H1 (cell line): ENCODE results near the gene RFT1. TPM values are rescaled to one million over a fixed set of nuclear protein-coding genes. Genes with fewer than 3 reads are reported as not detected.

Experiments
- ASH2L ChIP-seq: fragments of 200-600, 300-600 bp; sonication (generic); IDR thresholded peaks from one replicate; pipeline ENCODE4 v1.7.1; 2017; ENCODE audit warnings: low read length
- PHF8 ChIP-seq: fragments of 200-600 bp; sonication (generic); conservative IDR thresholded peaks from 2 replicates; pipeline ENCODE4 v1.7.1; 2012; ENCODE audit warnings: low read depth, mild to moderate bottlenecking, inconsistent platforms, low read length, moderate library complexity
- SIN3A ChIP-seq, 2 experiments: IDR thresholded peaks in 1 of 2; conservative IDR thresholded peaks in 1 of 2; 2 replicates each; pipeline ENCODE4 v1.6.1; 2011 to 2012; ENCODE audit warnings: low read length in 2 of 2, improper control_type of control experiment in 1 of 2, low read depth in 1 of 2, mild to moderate bottlenecking in 1 of 2
- polyA plus RNA-seq, 7 experiments: library from polyadenylated mRNA; depleted of rRNA in 3 of 7; stranded (reverse) in 5 of 7; unstranded in 2 of 7; fragments of >200 nt in 5 of 7; fragments of 200-250 nt in 2 of 7; gene quantifications; 1 replicate in 5 of 7; 2 replicates in 1 of 7; 4 replicates in 1 of 7; pipeline versions ENCODE4 v1.2.1 to v1.2.3, GENCODE V29; 2011 to 2013; ENCODE audit warnings: missing spikeins in 2 of 7, mixed read lengths in 2 of 7
- total RNA-seq: library from RNA; stranded (reverse); fragmentation: NEBNext Ultra II Directional; extraction: Animal tissue kit (Norgen Biotek cat#: 25700); gene quantifications from 2 replicates; pipeline ENCODE4 v1.2.1, GENCODE V29; 2021

The RFT1 gene
- total and polyA plus RNA-seq, 2 of the 8 experiments (the other 6 are each of a cell fraction or from before 2014, with no cell fraction given): 27.7 to 42.4 TPM

- TF ChIP-seq SIN3A (conservative IDR thresholded peaks at IDR 0.05 in 1 of 2, IDR thresholded peaks at IDR 0.05 in 1 of 2; ENCODE audit: low read depth in 1 of 2, low read length in 2 of 2) (peak in 1 of 2 experiments; percentile 64; a peak in 1 of 4 replicates), PHF8 (peak; percentile 4; the same call in 1 of the 2 replicates), ASH2L (peak; percentile 55)
Measured at GRCh38 chr3:53046171-53047170, 83.8 kb downstream of the RFT1 start (continued).
